HG03457 (cell line): ENCODE results near the gene RGS6.
"Not testable (repeated sequence)": the region's sequence is repeated elsewhere in the genome, so short reads cannot be mapped to it uniquely, and the experiment has no call there.

ENCODE experiments used
- ATAC-seq: cut with Tn5 transposase; IDR thresholded peaks from one replicate; pipeline ENCODE4 v1.9.1; 2021; ENCODE audit warnings: moderate number of reproducible peaks; ENCODE audit not compliant: unreplicated experiment

RGS6 gene

DNA sequence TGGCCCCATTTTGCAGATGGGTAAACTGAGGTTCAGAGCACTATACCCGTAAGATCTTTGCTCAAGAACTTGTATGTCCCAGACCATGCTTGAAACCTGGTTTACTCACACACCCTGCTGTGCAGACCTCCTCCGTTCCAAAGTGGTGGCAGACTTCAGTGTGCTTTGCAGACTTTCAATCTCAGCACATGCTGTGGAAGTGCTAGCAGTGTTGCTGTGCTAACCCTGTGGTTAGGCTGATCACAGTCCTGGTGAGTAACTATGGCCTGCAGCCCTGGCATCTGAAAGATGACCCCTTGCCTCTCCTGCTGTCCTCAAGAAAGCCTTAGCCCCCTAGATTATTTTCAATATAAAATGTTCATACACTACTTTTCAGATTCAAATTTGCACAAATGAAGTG is 511.0 kb downstream of the RGS6 start:
- no peak for ATAC-seq

DNA sequence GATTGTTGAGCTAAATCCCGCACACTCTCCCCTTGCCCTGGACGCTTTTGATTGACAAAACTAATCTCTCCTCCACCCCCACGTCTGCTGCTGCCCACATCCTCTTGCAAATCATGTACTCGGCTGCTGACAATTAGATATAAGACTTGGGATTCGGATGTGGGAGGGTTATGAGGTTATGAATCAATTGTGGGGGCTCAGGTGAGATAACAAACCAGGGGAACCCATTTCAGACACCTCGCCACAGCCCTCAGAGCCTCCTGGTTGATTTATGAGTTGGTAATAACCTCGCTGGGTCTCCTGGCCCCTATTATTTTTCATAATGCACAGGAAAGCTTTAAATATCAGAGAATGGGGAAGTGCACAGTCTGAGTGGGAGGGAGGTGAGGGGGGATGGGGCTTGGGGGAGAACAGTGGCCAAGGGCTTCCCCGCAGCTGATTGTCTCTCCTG is 511.8 kb downstream of the RGS6 start:
- no peak for ATAC-seq

DNA sequence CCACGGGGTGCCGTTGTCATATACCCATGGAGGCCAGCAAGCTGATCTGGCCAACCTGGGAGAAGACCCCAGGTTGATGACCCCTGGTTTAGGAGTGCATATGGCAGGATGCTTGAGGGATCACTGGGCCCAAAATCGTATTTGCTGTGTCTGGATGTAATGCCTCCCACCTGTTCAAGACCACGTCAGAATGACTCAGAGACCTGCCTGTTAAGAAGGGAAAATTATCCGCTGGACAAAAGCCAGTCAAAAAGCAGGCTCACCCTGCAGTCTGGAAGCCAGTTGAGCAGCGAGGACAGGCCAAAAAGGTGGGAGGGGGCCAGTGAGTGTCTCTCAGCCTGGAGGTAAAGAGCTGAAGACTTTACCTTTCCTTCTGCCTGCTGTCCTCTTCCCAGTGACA is 512.5 kb downstream of the RGS6 start:
- ATAC-seq = no peak

DNA sequence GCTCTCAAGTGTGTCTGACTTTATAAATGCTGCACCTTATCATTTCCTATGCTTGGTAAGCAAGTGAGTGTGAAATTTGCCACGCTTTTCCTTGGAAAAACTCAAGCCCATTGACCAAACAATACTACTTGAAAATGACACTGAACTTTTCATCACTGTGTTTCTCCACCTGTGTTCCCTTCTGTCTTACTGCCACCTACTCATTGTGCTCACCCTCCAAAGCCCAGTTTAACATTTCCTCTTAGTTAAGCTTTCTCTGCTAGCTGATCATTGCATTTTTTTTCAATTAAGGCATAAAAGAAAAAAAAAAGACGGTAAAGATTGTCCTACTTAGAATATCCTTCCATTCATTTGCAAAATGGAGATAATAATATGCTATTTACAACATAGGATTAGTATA is 516.0 kb downstream of the RGS6 start:
- no peak for ATAC-seq

DNA sequence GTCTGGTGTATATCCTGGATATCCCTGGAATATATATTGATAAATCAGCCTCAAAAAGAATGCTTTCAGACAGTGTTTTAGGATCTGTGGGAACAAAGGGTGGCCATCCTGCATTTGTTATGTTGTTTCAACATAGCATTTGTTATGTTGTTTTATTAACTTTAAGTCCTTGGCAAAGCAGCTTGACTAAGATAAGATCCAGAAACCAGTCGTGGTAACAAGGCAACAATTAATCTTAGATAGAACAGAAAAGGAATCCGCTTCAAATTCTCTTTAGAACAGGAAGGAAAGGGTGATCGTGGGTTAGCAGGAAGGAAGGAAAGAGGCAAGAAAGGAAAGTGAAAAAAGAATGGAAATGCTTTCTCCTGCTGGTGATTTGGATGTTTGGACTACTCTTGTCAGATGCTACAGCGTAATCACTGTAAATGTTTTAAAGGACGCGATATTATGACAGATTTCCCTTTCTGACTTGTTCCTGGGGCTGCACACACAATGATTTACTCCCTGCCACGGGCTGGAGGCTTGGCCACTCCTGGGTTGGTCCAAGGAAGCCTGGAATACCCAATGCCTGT is 518.3 kb downstream of the RGS6 start:
- no peak for ATAC-seq

DNA sequence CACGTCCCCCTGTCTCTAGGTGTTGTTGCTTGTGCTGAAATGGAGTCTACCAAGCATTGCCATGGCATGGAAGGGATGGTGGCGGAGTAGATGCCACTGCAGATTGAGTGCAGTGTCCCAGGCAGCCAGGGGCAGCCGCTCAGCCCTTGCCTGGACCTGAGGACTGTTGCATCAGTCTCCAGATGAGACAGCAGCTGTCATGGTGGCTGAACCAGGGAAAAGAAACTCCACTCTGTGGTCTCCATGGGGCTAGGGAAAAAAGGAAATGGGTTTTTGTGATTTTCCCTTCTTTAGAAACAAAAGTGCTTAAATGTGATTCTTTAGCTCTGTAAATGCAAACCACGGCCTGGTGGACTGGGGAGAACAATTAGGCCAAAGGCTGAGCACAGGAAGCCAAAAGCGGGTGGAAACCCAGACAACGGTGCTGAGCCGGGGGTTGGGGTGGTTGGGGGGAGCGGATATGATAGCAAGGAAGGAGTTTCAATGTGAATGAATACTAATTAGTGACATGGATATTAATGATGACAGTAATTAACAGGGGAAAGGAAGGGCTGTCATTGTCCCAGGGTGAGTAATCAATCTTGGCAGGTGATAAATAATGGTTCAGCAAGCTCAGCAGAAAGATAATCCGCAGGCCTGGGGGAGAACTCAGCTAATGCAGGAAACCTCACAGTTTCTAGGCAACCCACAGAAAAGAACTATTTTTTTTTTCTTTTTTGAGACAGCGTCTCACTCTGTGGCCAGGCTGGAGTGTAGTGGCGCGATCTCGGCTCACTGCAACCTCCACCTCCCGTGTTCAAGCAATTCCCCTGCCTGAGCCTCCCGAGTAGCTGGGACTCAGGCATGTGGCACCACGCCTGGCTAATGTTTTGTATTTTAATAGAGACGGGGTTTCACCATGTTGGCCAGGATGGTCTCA is 519.1 kb downstream of the RGS6 start:
- no peak for ATAC-seq

DNA sequence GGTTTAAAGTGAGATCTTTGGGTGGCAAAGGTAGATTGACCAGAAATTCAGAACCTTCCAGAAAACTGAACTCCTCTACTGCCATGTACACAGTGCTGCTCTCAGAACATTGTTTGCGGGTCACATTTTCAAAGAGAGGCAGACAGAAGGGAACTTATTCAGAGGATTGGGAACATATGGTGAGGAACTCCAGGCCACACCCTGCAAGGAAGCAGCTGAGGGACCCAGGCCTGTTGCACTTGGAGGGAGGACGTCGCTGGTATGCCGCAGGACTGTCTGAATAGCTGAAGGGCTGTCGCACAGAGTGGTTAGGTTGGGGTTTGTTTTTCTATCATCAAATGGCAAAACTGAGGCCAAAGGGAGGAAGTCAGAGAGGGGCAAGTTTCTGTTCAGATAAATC is 520.5 kb downstream of the RGS6 start:
- no peak for ATAC-seq

DNA sequence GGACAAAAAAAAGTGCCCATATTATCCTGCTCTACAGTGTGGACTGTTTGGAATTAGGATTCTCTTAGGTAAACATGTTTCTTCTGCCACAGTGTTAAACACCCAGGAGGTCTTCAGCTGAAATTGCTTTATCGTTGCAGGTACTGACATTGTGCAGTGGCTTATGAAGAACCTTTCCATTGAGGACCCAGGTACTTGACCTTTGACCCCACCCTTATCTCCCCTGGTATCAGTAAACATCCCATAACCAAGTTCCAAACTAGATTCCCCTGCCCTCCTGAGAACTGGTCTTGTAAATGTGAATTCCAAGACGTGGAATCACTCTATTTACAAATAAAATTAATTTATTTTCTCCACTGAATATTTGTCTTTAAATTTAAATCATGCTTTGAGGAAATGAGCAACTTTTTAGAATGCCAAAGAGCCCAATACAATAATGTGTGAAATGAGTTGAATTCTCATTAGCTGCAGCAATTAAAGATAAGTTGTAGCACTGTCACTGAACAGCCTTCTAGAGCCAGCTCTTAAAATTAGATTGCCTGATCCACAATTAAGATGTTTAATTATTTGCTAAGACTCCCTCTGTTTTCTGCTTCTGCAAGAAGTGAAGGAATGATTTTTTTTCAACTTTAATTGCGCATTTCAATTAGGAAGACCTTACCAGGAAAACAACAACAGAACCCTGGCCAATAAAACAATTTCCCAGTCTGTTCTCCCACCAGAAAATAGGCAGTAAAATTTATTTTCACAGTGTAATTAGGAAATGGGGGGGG is 522.3 kb downstream of the RGS6 start:
- no peak for ATAC-seq

DNA sequence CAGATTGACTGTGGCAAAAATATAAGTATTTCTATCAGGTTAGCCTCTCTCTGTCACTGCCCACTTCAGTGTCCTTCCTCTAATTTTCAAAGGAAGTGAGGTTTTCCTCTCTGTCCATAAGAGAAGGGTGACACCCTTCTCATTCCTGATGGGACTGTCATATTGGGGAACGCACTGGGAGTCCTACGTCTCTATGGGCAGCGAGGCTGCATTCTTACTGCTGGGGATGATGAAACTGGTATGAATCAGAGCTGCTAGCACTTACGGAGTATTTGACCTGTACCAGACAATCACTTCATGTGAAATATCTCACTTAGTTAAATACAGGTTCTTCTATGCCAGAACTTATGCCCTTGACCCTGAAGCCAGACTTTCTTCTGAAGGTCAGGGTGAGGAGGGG is 525.4 kb downstream of the RGS6 start:
- ATAC-seq = no peak

DNA sequence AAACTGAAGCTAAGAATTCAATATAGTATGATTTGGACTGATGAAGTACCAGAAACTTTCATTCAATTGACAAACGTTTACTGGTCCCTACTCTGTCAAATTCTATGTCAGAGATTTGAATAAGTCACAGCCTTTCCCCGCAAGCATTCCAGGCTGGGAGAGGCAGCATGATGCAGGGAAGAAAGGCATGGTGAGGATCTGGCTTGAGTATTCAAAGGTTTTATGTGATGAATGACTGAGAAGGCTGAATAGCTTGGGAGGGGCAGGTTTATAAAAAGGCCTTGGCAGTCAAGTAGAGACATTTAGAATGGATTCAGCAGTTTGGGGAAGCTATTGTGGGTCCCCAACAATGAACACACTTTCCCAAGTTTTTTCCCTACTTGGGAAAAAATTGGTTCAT is 529.8 kb downstream of the RGS6 start:
- ATAC-seq = no peak

DNA sequence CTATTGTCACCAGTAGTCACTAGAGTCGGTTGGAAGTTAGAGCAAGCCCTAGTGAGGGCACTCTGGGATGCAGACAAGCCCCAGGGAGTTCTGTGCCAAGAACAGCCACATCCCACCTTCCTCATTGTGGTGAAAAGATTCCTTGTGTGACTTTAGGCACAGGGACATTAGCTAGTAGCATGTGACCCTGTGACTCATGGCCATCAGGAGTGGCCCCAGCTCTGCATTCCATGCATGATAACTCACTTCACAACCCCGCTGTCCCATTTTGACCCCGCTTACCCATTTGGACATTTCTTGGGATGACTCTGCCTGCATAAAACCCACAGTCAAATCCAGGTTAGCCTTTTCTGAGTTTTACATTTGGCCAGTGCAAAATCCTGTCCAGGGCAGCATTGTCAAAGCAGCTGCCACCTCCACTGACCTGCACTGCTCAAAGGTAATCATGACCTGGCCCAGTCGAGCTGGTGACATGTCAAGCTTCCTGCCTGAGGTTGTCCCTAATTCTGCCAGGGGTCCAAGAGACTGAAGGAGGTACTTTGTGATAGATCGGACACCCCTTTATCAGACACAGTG is 531.1 kb downstream of the RGS6 start:
- ATAC-seq = no peak

DNA sequence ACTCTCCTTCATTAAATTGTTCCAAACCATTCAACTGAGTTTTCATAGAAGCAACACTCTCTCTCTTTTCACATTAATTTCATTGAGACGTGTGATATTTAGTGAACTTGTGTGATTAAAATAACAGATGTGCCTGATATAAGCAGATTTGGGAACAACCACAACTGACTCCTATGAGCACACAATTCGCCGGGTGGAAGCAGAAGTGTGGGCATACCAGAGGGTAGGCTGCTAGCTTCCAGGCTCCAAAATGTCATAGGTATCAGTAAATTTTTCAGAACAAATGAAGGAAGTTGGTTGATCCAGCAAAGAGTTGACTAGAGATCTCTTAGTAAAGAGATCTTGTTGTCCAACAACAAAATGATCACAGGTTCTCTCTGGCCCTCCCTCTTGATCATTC is 532.0 kb downstream of the RGS6 start:
- no peak for ATAC-seq

DNA sequence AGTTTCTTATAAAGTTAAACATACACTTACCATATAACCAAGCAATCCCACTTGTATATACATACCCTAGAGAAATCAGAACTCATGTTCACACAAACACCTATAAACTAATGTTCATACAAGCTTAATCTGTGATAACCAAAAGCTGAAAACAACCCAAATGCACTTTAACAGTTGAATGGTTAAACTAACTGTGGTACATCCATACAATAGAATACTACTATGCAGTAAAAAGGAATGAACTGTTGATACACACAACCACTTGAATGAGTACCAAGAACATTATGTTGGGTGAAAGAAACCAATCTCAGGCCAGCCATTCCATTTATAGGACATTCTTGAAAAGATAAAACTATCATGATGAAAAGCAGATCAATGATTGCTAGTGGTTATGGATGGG is 534.1 kb downstream of the RGS6 start:
- ATAC-seq = no peak

DNA sequence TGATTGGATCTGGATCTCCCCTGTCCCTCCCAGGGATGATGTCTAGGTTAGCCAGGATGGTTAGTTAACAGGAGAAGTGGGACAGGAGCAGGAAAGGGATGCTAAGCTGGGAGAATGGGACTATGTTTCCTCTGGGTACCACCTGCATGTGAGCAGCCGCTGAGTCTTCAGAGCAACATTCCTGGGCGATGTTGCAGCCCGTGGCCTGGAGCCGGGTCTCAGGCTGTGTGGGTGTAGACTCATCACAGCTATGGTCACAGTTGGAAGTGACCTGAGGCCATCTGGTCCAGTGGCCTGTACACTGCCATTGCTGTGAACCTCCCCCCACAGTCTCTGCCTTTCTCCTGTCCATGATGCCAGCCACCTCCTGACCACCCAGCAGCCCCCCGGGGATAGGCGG is 539.1 kb downstream of the RGS6 start:
- no peak for ATAC-seq

DNA sequence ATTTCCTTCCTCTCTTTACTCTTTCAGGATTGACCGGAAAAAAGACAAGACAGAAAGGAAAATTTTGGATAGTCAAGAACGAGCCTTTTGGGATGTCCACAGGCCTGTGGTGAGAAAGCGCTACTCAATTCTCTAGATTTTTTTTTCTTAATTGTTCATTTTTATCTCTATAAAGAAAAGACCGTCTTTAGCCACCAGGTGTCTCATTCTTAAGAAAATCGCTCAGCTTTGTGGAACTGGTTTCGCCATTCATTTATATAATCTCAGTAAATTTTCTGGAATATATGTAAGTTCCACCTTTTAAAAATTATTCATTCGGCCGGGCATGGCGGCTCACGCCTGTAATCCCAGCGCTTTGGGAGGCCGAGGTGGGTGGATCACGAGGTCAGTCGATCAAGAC is 540.6 kb downstream of the RGS6 start:
- no peak for ATAC-seq

DNA sequence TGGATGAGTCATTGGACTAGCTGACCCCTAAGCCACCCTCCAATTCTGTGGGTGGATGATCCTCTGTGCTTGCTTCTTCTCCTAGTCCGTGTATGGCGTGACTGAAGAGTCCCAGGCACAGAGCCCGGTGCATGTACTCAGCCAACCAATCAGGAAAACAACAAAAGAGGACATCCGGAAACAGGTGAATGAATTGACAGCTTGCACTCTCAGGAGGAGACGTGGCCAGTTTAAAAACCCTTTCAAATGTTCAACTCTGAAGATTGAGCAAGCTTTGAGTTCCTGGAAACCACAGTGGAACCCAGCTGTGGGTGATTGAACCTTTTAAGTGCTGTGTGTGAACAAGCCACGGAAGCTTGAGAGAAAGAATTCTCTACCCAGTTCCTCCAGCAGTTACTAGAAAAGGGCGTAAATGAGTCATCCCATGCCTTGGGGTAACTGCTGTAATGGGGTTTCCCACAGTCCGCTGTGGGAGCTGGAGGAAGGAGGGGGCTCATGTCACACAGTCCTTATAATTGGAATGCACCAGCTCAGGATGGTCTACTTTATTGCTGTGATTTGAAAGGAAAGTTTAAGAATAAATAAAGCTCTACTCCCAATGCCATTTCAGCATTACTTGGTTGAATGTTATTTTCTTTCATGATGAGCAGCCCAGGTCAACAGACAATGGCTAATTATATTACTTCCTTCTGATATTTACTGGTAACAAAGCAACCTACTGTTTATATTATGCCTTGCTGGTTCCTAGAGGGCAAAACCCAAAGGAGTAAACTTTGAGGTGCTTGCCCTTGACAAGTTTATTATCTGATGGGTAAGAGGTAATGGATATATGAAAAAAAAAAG is 544.6 kb downstream of the RGS6 start:
- peak; percentile 70 for ATAC-seq

DNA sequence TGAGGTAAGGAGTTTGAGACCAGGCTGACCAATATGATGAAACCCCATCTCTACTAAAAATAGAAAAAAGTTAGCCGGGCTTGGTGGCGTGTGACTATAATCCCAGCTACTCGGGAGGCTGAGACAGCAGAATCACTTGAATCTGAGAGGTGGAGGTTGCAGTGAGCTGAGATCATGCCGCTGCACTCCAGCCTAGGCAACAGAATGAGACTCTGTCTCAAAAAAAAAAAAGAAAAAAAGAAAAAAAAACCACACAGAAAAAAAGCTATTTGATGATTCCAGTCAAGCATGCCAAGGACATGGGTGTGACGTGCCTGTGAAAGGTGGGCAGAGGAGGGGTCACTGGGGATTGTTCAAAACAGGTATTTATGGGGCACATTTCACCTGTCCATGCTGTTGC is 545.3 kb downstream of the RGS6 start:
- ATAC-seq = not testable (repeated sequence)

DNA sequence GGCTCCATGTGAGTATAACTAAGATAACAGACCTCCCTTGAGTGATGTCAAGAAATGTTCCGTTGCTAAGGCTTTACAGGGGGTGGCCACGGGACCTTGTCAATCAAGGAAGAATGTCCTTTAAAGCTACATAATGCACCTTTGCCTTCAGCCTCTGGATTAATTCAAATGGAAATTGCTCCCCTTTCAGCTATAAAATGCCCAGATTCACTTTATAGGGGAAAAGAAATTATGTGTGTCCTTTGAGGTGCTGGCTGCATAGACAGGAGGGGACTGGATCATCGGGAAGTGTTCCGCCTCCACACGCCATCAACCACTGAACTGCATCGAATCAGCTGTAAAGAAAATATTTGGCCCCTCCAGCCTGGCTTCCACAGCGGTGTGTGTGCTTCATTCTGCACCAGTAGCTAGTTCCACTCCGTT is 546.3 kb downstream of the RGS6 start:
- no peak for ATAC-seq

DNA sequence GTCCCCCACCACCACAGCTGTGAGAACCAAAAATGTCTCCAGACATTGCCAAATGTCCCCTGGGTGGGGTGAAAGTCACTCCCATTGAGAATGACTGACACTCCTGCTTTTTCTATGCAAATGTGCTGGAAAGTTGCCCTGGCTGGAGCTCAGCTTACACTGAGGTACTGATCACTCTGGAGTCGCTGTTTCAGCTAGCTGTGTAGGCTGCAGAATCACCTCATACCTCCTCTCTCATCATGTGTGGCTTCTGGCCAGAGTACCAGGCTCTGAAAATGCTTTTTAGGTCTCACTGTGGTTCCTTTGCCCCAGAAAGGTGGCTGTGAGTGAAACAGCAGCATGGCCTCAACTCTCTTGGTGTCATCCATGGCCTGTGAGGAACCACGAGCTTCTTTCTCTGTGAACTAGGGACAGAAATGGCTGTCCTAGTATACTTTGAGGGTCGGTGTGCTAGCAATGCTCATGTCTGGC is 547.3 kb downstream of the RGS6 start:
- ATAC-seq = no peak

DNA sequence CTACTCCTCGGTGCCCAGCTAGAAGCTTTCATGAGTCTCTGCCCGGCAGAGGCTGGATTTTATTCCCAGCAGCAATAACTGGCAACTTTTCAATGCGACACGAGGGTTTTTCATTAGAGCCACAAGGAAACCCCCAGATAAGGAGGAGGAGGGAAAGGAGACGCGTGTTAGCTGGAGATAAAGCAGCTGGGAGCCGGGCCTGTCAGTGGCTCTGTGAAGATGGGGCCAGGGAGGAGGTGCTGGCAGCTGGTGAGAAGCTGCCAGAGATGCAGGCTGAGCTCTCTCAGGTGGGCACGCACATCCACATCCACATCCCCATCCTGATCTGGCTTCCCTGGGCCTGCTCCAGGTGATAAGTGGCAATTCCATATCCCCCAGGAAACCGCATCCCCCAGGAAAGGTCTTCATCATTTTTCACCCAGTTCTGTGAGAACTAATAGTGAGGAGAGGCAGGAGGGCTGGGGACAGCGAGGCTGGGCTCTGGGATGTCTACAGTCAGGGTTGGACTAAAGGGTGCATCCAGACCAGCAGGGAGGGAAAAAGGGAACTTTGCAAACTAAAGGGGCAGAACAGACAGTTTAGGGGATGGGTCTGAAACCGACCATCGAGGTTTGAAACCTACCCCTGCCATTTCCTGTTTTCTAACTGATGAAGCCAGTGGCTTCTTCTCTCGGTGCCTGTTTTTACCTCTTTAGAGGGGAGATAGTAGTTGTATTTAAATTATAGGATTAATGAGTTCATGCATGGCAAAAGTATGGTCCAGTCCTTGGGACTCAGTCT is 548.4 kb downstream of the RGS6 start:
- no peak for ATAC-seq
